ENCODE results near the gene SHOC2.

SHOC2 gene

GRCh38 chr10:110946496-110946895 lies 27.1 kb downstream of the SHOC2 start:
- DNase-seq (ENCODE audit: low read depth in 2 of 2), result no peak

DNA sequence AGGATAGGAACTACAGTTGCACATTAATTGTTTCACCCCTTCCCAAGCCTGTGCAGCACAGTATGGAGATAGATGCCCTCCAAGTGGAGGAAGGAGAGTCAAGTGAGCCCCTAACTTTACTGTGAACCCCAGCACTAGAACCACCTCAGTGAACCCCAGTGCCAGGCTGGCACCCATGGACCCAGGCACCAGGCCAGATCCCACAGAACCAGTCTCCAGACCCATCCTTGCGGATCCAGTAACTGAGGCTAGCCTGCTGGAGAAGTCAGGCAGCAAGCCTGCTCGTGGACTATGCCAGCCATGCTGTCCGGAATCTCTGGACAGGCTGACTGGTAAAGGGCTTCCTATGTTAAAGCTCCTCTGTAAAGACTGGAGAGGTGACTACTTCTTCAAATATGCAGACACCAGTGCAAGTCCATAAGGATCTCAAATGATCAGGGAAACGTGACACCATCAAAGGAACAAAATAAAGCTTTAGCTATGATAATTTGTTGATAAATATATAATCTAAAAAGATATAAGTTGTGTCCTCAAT lies 27.7 kb downstream of the SHOC2 start:
- DNase-seq (ENCODE audit: low read depth in 2 of 2), result no peak

GRCh38 chr10:110951381-110951780 lies 32.0 kb downstream of the SHOC2 start:
- DNase-seq (ENCODE audit: low read depth in 2 of 2), result no peak

DNA sequence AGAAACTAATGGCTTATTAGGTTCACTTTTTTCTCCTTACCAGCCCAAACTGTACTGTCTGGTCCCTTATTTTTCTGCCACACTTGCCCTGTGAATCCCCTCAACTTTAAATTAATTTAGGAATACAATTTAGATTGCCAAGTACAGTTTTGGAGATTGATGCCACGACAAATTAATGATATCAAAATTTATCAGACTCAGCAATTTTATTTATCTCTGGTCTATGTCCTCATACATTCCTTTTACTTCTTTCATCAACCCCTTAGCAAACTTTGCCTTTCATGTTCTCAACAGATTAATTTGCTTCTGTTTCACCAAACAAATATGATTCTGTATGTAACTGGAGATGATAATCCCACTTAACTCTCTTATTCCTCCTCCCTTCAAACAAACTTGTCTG lies 38.2 kb downstream of the SHOC2 start:
- DNase-seq (ENCODE audit: low read depth in 2 of 2), result no peak

DNA sequence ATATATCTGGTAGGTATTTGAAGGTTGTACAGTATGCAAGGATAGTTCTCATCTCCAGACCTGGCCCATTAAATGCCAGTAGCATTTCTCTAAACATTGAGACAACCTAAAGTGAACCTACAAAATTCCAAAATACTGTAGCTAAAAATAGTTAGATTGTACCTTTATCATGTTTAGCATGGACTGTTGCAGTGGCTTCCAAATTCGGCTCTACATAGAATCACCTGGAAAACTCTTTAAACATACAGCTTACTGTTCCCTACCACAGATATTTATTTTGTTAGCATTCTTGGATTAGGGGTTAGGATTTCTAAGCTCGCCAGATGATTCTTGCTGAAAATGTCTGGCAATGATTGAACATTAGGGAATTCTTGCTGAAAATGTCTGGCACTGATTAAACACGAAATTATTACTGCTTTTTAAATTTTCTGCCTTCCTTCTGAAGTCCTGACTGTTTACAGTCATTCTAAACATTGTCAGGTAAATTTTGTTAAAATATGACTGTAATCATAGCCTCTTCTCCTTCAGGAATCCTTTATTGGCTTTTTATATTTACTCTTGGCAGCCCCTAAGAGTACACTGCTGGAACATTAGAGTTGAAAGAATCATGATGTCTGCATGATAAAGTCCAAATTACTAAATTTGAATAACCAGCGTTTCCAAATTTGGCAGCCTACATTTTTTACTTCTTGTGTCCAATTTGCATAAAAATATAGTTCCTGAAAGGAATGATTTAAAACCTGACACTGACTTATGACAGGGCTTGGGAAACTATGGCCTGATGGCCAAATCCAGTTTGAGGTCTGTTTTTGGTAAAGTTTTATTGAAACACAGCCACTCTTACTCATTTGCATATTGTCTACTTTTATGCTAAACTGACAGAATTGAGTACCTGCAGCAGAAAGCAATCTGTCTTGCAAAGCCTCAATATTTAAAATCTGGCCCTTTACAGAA lies 40.3 kb downstream of the SHOC2 start:
- DNase-seq (ENCODE audit: low read depth in 2 of 2), result no peak

GRCh38 chr10:110960333-110960712 lies 40.9 kb downstream of the SHOC2 start:
- DNase-seq (ENCODE audit: low read depth in 2 of 2), result no peak

DNA sequence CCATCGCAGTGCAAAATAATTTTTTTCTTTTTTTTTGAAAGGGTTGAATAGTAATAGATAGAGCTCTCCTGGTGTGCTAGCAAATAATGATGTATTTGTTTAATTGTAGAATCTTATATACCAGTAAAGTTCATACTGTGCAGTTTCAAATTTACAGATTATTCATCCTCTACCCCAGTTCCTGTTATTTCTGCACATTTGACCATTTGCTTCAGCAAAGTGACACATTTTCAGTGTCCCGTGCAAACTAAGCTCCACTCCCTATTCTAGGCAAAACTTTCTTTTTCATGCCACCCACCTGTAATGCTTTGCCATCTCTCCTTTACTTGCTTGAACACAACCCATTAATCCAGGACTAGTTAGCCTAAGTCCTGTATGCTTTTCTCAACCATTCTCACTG lies 43.0 kb downstream of the SHOC2 start:
- no peak for DNase-seq (ENCODE audit: low read depth in 2 of 2)

DNA sequence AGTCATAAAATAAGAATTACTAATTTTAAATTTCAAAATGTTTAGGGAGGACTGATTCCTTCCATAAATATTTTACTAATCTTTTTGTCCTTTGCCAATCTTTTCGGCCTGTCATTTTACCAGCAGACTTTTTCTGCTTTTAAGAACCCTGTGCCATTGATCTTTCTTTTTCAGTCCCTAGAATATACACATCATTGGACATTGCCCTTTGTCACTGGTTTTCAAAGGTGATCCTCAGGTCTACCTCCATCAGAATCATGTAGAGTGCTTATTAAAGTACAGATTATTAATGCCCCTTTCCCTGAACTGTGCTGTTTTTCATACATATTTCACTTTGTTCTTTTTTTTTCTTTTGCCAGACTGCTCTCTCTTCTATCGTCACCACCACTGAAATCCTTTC lies 43.8 kb downstream of the SHOC2 start:
- DNase-seq (ENCODE audit: low read depth in 2 of 2), result no peak

DNA sequence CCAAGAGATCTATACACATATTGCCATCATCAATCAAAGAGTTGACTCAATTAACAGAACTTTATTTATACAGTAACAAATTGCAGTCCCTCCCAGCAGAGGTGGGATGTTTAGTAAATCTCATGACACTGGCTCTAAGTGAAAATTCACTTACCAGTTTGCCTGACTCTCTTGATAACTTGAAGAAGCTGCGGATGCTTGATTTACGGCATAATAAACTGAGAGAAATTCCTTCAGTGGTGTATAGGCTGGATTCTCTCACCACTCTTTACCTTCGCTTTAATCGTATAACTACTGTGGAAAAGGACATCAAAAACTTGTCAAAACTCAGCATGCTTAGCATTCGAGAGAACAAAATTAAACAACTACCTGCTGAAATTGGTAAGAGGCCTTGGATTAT lies 45.3 kb downstream of the SHOC2 start:
- no peak for DNase-seq (ENCODE audit: low read depth in 2 of 2)

GRCh38 chr10:110965216-110965615 lies 45.8 kb downstream of the SHOC2 start:
- DNase-seq (ENCODE audit: low read depth in 2 of 2), result no peak

- no peak for DNase-seq (ENCODE audit: low read depth in 2 of 2)
These were observed 46.7 kb downstream of the SHOC2 start for GRCh38 chr10:110966146-110966545.

GRCh38 chr10:110967009-110967630 lies 47.7 kb downstream of the SHOC2 start:
- DNase-seq (ENCODE audit: low read depth in 2 of 2), result no peak

DNA sequence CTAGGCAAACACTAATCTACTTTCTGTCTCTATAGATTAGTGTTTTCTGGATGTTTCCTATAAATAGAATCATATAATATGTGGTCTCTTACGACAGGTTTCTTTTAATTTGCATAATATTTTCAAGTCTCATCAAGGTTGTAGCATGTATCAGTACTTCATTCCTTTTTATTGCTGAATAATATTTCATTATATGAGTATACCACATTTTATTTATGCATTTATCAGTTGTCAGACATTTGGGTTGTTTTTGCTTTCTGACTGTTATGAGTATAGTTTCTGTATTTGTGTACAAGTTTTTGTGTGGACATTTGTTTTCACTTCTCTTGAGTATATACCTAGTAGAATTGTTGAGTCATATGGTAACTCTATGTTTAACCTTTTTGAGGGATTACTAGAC lies 48.2 kb downstream of the SHOC2 start:
- no peak for DNase-seq (ENCODE audit: low read depth in 2 of 2)

- DNase-seq (ENCODE audit: low read depth in 2 of 2), result no peak
These were observed 49.8 kb downstream of the SHOC2 start for GRCh38 chr10:110969183-110969582.

GRCh38 chr10:110971638-110972037 lies 52.2 kb downstream of the SHOC2 start:
- no peak for DNase-seq (ENCODE audit: low read depth in 2 of 2)

GRCh38 chr10:110972231-110973134 lies 53.1 kb downstream of the SHOC2 start:
- DNase-seq (ENCODE audit: low read depth in 2 of 2), result no peak

- DNase-seq (ENCODE audit: low read depth in 2 of 2), result no peak
These were observed 54.0 kb downstream of the SHOC2 start for GRCh38 chr10:110973400-110973799.

DNA sequence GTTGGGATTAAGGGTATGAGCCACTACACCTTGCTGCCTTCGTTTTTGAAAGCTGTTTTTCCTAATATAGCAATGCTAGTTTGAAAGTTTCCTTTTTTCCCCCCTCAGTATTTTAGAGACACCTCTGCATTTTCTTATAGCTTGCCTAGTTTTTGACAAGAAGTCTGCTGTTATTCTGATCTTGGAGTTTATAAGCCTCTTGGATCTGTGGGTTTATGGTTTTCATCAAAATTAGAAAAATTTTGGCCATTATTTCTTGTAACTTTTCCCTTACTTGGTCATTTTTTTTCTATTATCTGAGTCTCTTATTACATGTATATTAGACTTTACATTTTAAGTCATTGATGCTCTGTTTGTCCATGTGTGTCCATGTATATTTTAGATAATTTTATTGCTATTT lies 57.2 kb downstream of the SHOC2 start:
- DNase-seq (ENCODE audit: low read depth in 2 of 2), result no peak

DNA sequence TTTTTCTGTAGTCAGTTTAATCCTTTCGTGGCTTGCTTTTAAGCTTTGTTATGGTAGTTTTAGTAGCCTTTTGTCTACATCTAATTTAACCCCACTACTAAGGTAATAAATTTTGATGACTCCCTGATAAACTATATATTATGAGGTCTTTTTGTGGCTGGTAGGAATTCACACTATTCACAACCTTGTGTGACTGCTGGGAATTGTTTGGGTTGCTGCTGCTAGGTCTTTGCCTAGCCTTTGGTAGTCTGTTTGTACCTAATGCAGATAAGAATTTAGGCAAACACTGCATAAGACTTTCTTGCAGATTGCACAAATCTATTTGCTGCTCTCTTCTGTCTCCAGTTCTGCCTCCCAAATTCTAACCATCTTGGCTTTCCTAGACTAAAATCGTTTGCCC lies 58.3 kb downstream of the SHOC2 start:
- no peak for DNase-seq (ENCODE audit: low read depth in 2 of 2)

DNA sequence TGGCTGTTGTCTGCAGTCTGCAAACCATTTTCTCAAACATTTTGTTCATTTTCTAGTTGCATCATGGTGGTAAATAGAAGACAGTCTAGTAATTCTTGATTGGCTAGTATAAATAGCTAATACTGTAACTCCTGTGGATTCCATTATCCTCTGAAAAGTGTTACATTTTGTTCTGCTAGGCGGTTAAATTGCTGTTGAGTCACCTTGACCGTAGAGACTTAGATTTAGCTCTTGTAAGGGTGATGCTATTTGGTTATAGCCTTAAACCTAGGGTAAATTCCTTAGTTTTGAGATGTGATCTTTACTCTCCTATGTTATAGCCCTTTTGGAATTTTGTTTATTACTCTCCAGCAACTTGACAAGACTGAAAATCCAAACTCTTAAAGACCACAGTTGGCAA lies 58.8 kb downstream of the SHOC2 start:
- DNase-seq (ENCODE audit: low read depth in 2 of 2), result no peak

DNA sequence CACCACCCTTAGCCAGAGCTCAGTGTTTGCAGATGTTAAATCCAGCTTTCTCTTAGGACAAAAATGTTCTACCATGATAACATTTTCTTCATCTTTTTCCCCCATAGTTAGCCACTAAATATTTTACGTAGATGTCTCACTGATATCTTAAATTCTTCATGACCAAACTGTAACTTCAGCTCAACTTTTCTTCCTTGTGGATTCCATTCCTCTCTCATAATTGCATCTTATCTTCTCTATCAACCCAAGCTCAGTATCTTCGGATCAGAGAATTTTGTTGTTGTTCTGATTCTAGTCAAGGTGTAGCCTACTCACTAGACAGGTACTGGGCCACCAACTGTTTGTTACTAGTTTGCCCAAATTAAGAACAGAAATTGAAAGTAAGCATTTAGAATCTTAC lies 60.2 kb downstream of the SHOC2 start:
- DNase-seq (ENCODE audit: low read depth in 2 of 2), result no peak

- no peak for DNase-seq (ENCODE audit: low read depth in 2 of 2)
These were observed 61.4 kb downstream of the SHOC2 start for GRCh38 chr10:110980807-110981206.

Data from activated CD4-positive, alpha-beta T cell treated with anti-CD3 and anti-CD28 coated beads for 24 hours (primary cell).